Loucy (cell line): Measurements from ENCODE around the gene COMMD10.
A peak's percentile ranks its signal among the peaks of the same experiment; 100 is the strongest.

Experiments used
- H2AFZ ChIP-seq: fragments of 200-600 bp; sonication (generic); 2 replicates; pipeline ENCODE4 v1.6.0; 2016; ENCODE audit warnings: antibody characterized with exemption, mild to moderate bottlenecking, low read length, moderate library complexity
- H3F3A ChIP-seq: fragments of 200-600 bp; 2 replicates; pipeline ENCODE4 v1.6.0; 2016; ENCODE audit warnings: antibody characterized with exemption, low read depth, mild to moderate bottlenecking
- H3K27me3 ChIP-seq: fragments of 200-600 bp; sonication (generic); 2 replicates; pipeline ENCODE4 v1.6.1; 2014; ENCODE audit warnings: low read length, mild to moderate bottlenecking; ENCODE audit not compliant: insufficient read depth, poor library complexity, severe bottlenecking
- H3K36me3 ChIP-seq: fragments of 200-600 bp; sonication (generic); 2 replicates; pipeline ENCODE4 v1.6.1; 2016; ENCODE audit warnings: low read length; ENCODE audit not compliant: insufficient read depth
- H3K4me1 ChIP-seq: fragments of 200-600 bp; sonication (generic); 2 replicates; pipeline ENCODE4 v1.5.1; 2014; ENCODE audit warnings: low read length, mild to moderate bottlenecking; ENCODE audit not compliant: insufficient read depth, poor library complexity, severe bottlenecking
- H3K4me2 ChIP-seq: fragments of 200-600 bp; sonication (generic); 2 replicates; pipeline ENCODE4 v1.6.0; 2014; ENCODE audit warnings: antibody characterized with exemption, low read length, low read depth, mild to moderate bottlenecking; ENCODE audit not compliant: poor library complexity, severe bottlenecking
- H3K4me3 ChIP-seq: fragments of 200-600 bp; sonication (generic); 2 replicates; pipeline ENCODE4 v1.5.1; 2014; ENCODE audit warnings: low read length, mild to moderate bottlenecking, mixed read lengths; ENCODE audit not compliant: poor library complexity, severe bottlenecking
- H3K79me2 ChIP-seq: fragments of 200-600 bp; sonication (generic); 2 replicates; pipeline ENCODE4 v1.6.1; 2014; ENCODE audit warnings: low read length; ENCODE audit not compliant: insufficient read depth
- H3K9ac ChIP-seq: fragments of 200-600 bp; sonication (generic); 2 replicates; pipeline ENCODE4 v1.6.0; 2014; ENCODE audit warnings: mild to moderate bottlenecking, low read depth, low read length, moderate library complexity; ENCODE audit not compliant: poor library complexity, severe bottlenecking
- H3K9me2 ChIP-seq: fragments of 200-600 bp; sonication (generic); replicated peaks from 2 replicates; pipeline ENCODE4 v1.6.1; 2016; ENCODE audit warnings: low read depth, low read length, mixed read lengths
- H3K9me3 ChIP-seq: fragments of 200-600 bp; sonication (generic); 2 replicates; pipeline ENCODE4 v1.6.1; 2014; ENCODE audit warnings: mild to moderate bottlenecking, antibody characterized with exemption, low read length, low read depth; ENCODE audit not compliant: insufficient read depth
- H4K20me1 ChIP-seq: fragments of 200-600 bp; sonication (generic); 2 replicates; pipeline ENCODE4 v1.6.0; 2014; ENCODE audit warnings: antibody characterized with exemption, low read length, mild to moderate bottlenecking; ENCODE audit not compliant: insufficient read depth, poor library complexity, severe bottlenecking
- CTCF ChIP-seq: fragments of 200-600 bp; sonication (generic); conservative IDR thresholded peaks from 2 replicates; pipeline ENCODE4 v1.5.1; 2014; ENCODE audit warnings: mild to moderate bottlenecking, antibody characterized with exemption, low read length
- EZH2phosphoT487 ChIP-seq: fragments of 200-600 bp; IDR thresholded peaks from 2 replicates; pipeline ENCODE4 v1.6.1; 2018; ENCODE audit warnings: antibody characterized with exemption, mild to moderate bottlenecking, moderate library complexity, borderline replicate concordance

Gene COMMD10

GRCh38 chr5:116137544-116138378 is 52.9 kb downstream of the COMMD10 start:
- H3K27me3 ChIP-seq: no peaks in the 10 kb centered on the region
- no peak overlapping the region for H2AFZ ChIP-seq
- no peaks in the 10 kb centered on the region for H3F3A ChIP-seq
- no peaks in the 10 kb centered on the region for H3K9me2 ChIP-seq
- no peak for TF ChIP-seq EZH2phosphoT487
- peak; percentile 66 for TF ChIP-seq CTCF
- H3K4me1 ChIP-seq: peaks cover 26% of the 10 kb centered on the region
- H3K9me3 ChIP-seq: no peaks in the 10 kb centered on the region
- H3K79me2 ChIP-seq: no peaks in the 10 kb centered on the region
- peak overlapping the region; percentile 47 for H3K4me3 ChIP-seq
- no peaks in the 10 kb centered on the region for H4K20me1 ChIP-seq
- peak overlapping the region; percentile 50 for H3K9ac ChIP-seq
- H3K36me3 ChIP-seq: no peaks in the 10 kb centered on the region
- peak overlapping the region; percentile 63 for H3K4me2 ChIP-seq

GRCh38 chr5:116142495-116142894 is 57.7 kb downstream of the COMMD10 start:
- Histone ChIP-seq H2AFZ (no peak overlapping the region), H3K27me3 (no peaks in the 10 kb centered on the region), H4K20me1 (no peaks in the 10 kb centered on the region), H3K4me3 (no peak overlapping the region), H3K9me2 (no peaks in the 10 kb centered on the region), H3K36me3 (no peaks in the 10 kb centered on the region), H3K4me1 (no peaks in the 10 kb centered on the region), H3K9me3 (no peaks in the 10 kb centered on the region), H3K9ac (no peak overlapping the region), H3F3A (no peaks in the 10 kb centered on the region), H3K4me2 (no peak overlapping the region), H3K79me2 (no peaks in the 10 kb centered on the region)
- TF ChIP-seq CTCF (no peak; the same call in 1 of the 2 replicates), EZH2phosphoT487 (no peak)

GRCh38 chr5:116144103-116144502 is 59.3 kb downstream of the COMMD10 start:
- H3F3A ChIP-seq: no peaks in the 10 kb centered on the region
- no peaks in the 10 kb centered on the region for H3K4me1 ChIP-seq
- no peaks in the 10 kb centered on the region for H3K36me3 ChIP-seq
- no peak overlapping the region for H2AFZ ChIP-seq
- no peaks in the 10 kb centered on the region for H3K27me3 ChIP-seq
- H3K9ac ChIP-seq: no peak overlapping the region
- no peak overlapping the region for H3K4me2 ChIP-seq
- no peaks in the 10 kb centered on the region for H3K9me3 ChIP-seq
- H3K9me2 ChIP-seq: no peaks in the 10 kb centered on the region
- no peak overlapping the region for H3K4me3 ChIP-seq
- H3K79me2 ChIP-seq: no peaks in the 10 kb centered on the region
- no peaks in the 10 kb centered on the region for H4K20me1 ChIP-seq
- no peak for TF ChIP-seq CTCF
- no peak for TF ChIP-seq EZH2phosphoT487
